NCI-H1694 treated with DMSO at 0.1 percent for 48 hours (cell line): Measurements from ENCODE around the gene FLAD1.

ENCODE experiments used
- DNase-seq: peaks from one replicate; lab custom pipeline; 2025; lab: John Stamatoyannopoulos, UW

The FLAD1 gene

GRCh38 chr1:155038602-155039307, 55.6 kb downstream of the FLAD1 start:
- no peak for DNase-seq

- DNase-seq, result no peak
These were observed 56.1 kb downstream of the FLAD1 start for GRCh38 chr1:155039308-155039669.

GRCh38 chr1:155040358-155041093, 57.4 kb downstream of the FLAD1 start:
- no peak for DNase-seq
